Bronchial epithelial cell (primary cell): ENCODE results near the gene TEPSIN. TPM values are rescaled to one million over a fixed set of nuclear protein-coding genes. Genes with fewer than 3 reads are reported as not detected.

ENCODE experiments used
- DNase-seq: peaks from one replicate; pipeline ENCODE4 v3.0.0-alpha.2; 2010; ENCODE audit warnings: low read depth
- FAIRE-seq: peaks from 2 replicates; lab custom pipeline; 2011; peaks lifted over from hg19 to GRCh38; lab: Jason Lieb, UNC
- H3K27me3 ChIP-seq: 2 replicates; pipeline ENCODE4 v1.5.1; 2011; ENCODE audit warnings: low read length; ENCODE audit not compliant: control insufficient read depth, insufficient read depth
- H3K36me3 ChIP-seq: 2 replicates; pipeline ENCODE4 v1.5.1; 2011; ENCODE audit warnings: low read length; ENCODE audit not compliant: control insufficient read depth, insufficient read depth
- H3K4me3 ChIP-seq: 2 replicates; pipeline ENCODE4 v1.5.1; 2011; ENCODE audit warnings: mild to moderate bottlenecking, low read depth, low read length, control low read depth
- total RNA-seq: library from RNA; depleted of rRNA; stranded (reverse); fragments of >200 nt; gene quantifications from 2 replicates; pipeline ENCODE4 v1.2.1, GENCODE V29; 2014
- TF ChIP-seq, protein P1 (sequence below): IDR thresholded peaks from 2 replicates; pipeline ENCODE4 v1.5.1; 2011; ENCODE audit warnings: mild to moderate bottlenecking, moderate library complexity, low read length, control low read depth, inconsistent platforms; ENCODE audit not compliant: insufficient read depth, severe bottlenecking

TEPSIN gene
- total RNA-seq, 1 donor from 2014 or later, result 5.8 TPM

- TF ChIP-seq, protein P1, sequence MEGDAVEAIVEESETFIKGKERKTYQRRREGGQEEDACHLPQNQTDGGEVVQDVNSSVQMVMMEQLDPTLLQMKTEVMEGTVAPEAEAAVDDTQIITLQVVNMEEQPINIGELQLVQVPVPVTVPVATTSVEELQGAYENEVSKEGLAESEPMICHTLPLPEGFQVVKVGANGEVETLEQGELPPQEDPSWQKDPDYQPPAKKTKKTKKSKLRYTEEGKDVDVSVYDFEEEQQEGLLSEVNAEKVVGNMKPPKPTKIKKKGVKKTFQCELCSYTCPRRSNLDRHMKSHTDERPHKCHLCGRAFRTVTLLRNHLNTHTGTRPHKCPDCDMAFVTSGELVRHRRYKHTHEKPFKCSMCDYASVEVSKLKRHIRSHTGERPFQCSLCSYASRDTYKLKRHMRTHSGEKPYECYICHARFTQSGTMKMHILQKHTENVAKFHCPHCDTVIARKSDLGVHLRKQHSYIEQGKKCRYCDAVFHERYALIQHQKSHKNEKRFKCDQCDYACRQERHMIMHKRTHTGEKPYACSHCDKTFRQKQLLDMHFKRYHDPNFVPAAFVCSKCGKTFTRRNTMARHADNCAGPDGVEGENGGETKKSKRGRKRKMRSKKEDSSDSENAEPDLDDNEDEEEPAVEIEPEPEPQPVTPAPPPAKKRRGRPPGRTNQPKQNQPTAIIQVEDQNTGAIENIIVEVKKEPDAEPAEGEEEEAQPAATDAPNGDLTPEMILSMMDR, result no peak
- DNase-seq (no peak), FAIRE-seq (peak; percentile 66)
- no peak overlapping the region for H3K4me3 ChIP-seq
- H3K36me3 ChIP-seq, result peaks cover 1% of the 10 kb centered on the region
- no peaks in the 10 kb centered on the region for H3K27me3 ChIP-seq
Observed at GRCh38 chr17:81207610-81208581, 31.0 kb downstream of the TEPSIN start.

GRCh38 chr17:81206657-81207056, 32.2 kb downstream of the TEPSIN start:
- FAIRE-seq (peak; percentile 18), DNase-seq (no peak)
- Histone ChIP-seq H3K27me3 (no peaks in the 10 kb centered on the region), H3K36me3 (peaks cover 1% of the 10 kb centered on the region), H3K4me3 (no peak overlapping the region)
- TF ChIP-seq, protein P1, result no peak

GRCh38 chr17:81206166-81206565, 32.7 kb downstream of the TEPSIN start:
- H3K36me3 ChIP-seq, result peaks cover 1% of the 10 kb centered on the region
- TF ChIP-seq, protein P1, result no peak
- no peaks in the 10 kb centered on the region for H3K27me3 ChIP-seq
- DNase-seq (no peak), FAIRE-seq (no peak)
- H3K4me3 ChIP-seq, result no peak overlapping the region

DNA sequence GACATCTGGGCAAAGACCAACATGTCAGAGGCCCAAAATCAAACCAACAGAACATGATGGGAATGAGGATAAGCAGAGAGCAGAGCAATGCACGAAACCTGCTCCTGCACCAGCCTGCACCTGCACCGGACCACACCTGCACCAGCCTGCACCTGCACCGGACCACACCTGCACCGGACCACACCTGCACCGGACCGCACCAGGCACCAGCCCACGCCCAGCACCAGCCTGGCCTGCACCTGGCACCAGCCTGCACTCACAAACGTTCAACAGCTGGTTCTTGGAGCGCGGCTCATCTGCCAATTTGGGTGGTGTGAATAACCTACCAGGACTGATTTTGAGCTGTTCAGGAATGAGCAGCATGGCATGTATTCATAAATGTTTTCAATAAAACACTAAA, 34.3 kb downstream of the TEPSIN start:
- DNase-seq (no peak), FAIRE-seq (peak; percentile 91)
- H3K4me3 ChIP-seq, result no peak overlapping the region
- TF ChIP-seq, protein P1, result no peak
- no peaks in the 10 kb centered on the region for H3K27me3 ChIP-seq
- H3K36me3 ChIP-seq, result peaks cover 1% of the 10 kb centered on the region

DNA sequence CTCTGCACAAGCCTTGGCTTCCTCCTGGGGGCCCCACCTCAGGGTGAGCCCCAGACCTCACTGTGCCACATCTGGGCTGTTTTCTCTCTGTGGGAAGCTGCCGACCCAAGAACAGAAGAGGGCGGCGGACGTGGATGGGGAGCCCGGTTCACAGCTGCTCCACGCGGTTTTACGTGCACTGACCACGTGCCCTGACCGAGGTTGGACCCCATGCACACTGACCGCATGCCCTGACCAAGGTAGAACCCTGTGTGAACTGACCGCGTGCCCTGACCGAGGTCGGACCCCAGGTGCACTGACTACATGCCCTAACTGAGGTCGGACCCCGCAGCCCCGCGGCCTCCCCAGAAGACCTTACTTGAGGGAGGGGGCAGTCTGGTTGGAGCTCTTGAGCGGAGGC, 35.7 kb downstream of the TEPSIN start:
- no peak for DNase-seq
- Histone ChIP-seq H3K36me3 (peaks cover 2% of the 10 kb centered on the region), H3K4me3 (no peak overlapping the region), H3K27me3 (no peaks in the 10 kb centered on the region)
- TF ChIP-seq, protein P1, result no peak
- no peak for FAIRE-seq
